Measurements from ENCODE around the gene PLCG1.

Gene PLCG1

DNA sequence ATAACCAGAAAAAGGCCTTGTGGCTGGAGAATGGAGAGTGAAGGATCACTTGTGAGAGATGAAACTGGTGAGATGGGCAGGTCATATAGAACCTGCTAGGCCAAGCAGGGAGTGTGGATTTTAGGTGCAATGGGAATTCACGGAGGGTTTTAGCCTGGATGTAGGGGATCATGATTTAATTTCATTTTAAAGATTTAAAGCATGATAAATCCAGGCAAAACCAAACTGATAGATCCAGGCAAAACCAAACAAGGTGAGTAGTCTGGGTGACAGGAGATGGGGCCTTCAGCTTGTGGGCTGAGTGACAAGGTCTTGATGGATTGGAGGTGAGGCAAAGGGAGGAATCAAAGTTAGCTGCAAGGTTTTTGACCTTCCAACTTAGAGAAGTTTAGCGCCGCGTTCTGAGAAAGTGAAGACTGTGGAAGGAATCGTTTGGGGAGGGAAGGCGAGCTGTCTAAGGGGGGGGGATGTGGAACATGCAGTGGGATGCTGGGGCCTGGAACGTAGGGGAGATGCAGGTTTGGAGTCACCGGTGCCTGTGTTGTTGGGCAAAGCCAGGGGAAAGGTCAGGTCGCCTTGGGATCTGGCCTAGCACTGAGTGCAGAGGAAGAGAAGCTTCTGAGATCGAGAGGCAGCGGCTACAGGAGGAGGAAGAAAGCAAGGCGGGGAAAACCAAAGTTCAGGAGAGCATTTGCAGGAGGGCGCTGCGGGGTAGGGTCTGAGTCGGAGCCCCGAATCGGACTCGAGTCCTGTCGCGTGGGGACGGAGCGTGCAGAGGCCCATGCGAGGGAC is 1.3 kb upstream of the PLCG1 start:
- Histone ChIP-seq H2BK15ac (ENCODE audit: low read depth, poor library complexity, severe bottlenecking) (peak overlapping the region; percentile 0), H2AK5ac (ENCODE audit: low read length, severe bottlenecking) (no peak overlapping the region), H2BK12ac (ENCODE audit: low read length in 2 of 2) (peak overlapping the region; percentile 11 to 35), H3K4me2 (ENCODE audit: low read length, poor library complexity, severe bottlenecking) (peak overlapping the region; percentile 85), H3K27me3 (ENCODE audit: control insufficient read depth in 1 of 2, insufficient read depth in 1 of 2, low read length in 2 of 2) (no peaks in the 10 kb centered on the region), H2AFZ (ENCODE audit: low read depth, low read length) (peak overlapping the region; percentile 59), H3K27ac (ENCODE audit: low read length, poor library complexity, severe bottlenecking) (no peak overlapping the region), H4K8ac (ENCODE audit: low read length) (peak overlapping the region; percentile 69), H3K14ac (ENCODE audit: low read length in 2 of 2) (no peak overlapping the region), H3K23ac (ENCODE audit: low read length in 2 of 2) (peak overlapping the region in 1 of 2 experiments; percentile 77), H2BK5ac (ENCODE audit: low read depth, low read length, poor library complexity, severe bottlenecking) (no peak overlapping the region), H4K91ac (ENCODE audit: low read length) (no peak overlapping the region), H3K36me3 (ENCODE audit: control insufficient read depth in 1 of 2, insufficient read depth in 2 of 2, low read depth in 1 of 2, low read length in 2 of 2) (peaks cover 0 to 12% of the 10 kb centered on the region in 2 experiments), H3K4me3 (ENCODE audit: insufficient read depth in 1 of 2, low read depth in 1 of 2, low read length in 2 of 2) (peak overlapping the region; percentile 43 to 84), H3K9me3 (ENCODE audit: control insufficient read depth, low read length) (no peaks in the 10 kb centered on the region), H3K9ac (ENCODE audit: low read length) (peak overlapping the region; percentile 90), H2BK120ac (ENCODE audit: low read depth, low read length) (no peak overlapping the region), H3K18ac (ENCODE audit: low read depth in 1 of 2, low read length in 2 of 2) (peak overlapping the region in 1 of 2 experiments; percentile 54), H3K79me1 (replicated peaks; ENCODE audit: low read length, poor library complexity, severe bottlenecking) (no peaks in the 10 kb centered on the region), H3K4ac (ENCODE audit: low read depth in 1 of 2, low read length in 2 of 2) (peak overlapping the region; percentile 46 to 83), H3K4me1 (ENCODE audit: control insufficient read depth, insufficient read depth, low read depth, low read length) (peaks cover 32% of the 10 kb centered on the region)
- 44% methylated on average over 22 of the region's 23 CpGs for WGBS
- no peak for DNase-seq

DNA sequence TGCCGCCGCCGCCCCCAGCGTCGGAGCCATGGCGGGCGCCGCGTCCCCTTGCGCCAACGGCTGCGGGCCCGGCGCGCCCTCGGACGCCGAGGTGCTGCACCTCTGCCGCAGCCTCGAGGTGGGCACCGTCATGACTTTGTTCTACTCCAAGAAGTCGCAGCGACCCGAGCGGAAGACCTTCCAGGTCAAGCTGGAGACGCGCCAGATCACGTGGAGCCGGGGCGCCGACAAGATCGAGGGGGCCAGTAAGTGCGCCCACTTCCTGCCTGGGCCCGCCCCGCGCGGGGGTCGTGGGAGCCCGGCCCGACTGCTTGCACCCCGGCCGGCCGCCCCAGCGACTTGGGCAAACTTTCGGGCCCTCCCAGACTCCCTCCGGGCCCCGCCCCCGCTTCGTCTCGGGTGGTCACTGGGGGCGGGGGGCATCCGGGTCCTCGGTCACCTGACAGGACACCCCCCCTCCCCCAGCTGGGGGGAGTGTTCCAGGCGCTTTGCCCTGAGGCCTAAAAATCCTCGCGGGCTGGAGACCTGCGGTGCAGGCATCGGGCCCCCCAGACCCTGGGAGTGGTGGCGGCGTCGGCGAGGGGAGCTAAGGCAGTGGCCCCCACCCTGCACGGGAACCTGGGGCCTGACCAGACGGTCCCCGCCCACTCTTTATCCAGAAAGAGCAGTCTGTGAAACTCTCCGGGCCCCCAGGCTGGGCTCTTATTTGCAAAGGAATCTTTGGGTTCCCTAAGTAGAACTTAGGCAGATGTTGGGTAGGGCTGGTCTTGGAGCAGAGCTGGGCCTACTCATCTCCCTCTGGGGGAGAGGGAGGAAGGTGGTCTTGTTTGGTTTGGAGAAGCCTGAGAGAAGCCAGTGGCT is 501 bp downstream of the PLCG1 start:
- peak overlapping the region; percentile 81 for H3K4me2 ChIP-seq (ENCODE audit: low read length, poor library complexity, severe bottlenecking)
- peak overlapping the region; percentile 99 for H3K18ac ChIP-seq (ENCODE audit: low read depth in 1 of 2, low read length in 2 of 2)
- peak overlapping the region; percentile 91 for H3K27ac ChIP-seq (ENCODE audit: low read length, poor library complexity, severe bottlenecking)
- H3K9me3 ChIP-seq (ENCODE audit: control insufficient read depth, low read length), result no peaks in the 10 kb centered on the region
- H3K14ac ChIP-seq (ENCODE audit: low read length in 2 of 2), result peak overlapping the region; percentile 47 to 100
- H2BK15ac ChIP-seq (ENCODE audit: low read depth, poor library complexity, severe bottlenecking), result peak overlapping the region; percentile 78
- peak overlapping the region; percentile 35 to 64 for H2BK12ac ChIP-seq (ENCODE audit: low read length in 2 of 2)
- peak overlapping the region; percentile 89 for H4K8ac ChIP-seq (ENCODE audit: low read length)
- no peak overlapping the region for H2AK5ac ChIP-seq (ENCODE audit: low read length, severe bottlenecking)
- H2BK120ac ChIP-seq (ENCODE audit: low read depth, low read length), result peak overlapping the region; percentile 90
- peaks cover 45% of the 10 kb centered on the region for H3K4me1 ChIP-seq (ENCODE audit: control insufficient read depth, insufficient read depth, low read depth, low read length)
- H3K9ac ChIP-seq (ENCODE audit: low read length), result peak overlapping the region; percentile 90
- WGBS, result 0% methylated on average over 51 of the region's 66 CpGs
- H2AFZ ChIP-seq (ENCODE audit: low read depth, low read length), result peak overlapping the region; percentile 77
- peaks cover 0 to 3% of the 10 kb centered on the region in 2 experiments for H3K36me3 ChIP-seq (ENCODE audit: control insufficient read depth in 1 of 2, insufficient read depth in 2 of 2, low read depth in 1 of 2, low read length in 2 of 2)
- H4K91ac ChIP-seq (ENCODE audit: low read length), result peak overlapping the region; percentile 99
- H3K27me3 ChIP-seq (ENCODE audit: control insufficient read depth in 1 of 2, insufficient read depth in 1 of 2, low read length in 2 of 2), result no peaks in the 10 kb centered on the region
- H3K23ac ChIP-seq (ENCODE audit: low read length in 2 of 2), result peak overlapping the region in 1 of 2 experiments; percentile 34
- H3K4ac ChIP-seq (ENCODE audit: low read depth in 1 of 2, low read length in 2 of 2), result peak overlapping the region; percentile 96 to 99
- no peaks in the 10 kb centered on the region for H3K79me1 ChIP-seq (replicated peaks; ENCODE audit: low read length, poor library complexity, severe bottlenecking)
- DNase-seq, result peak; percentile 83
- H3K4me3 ChIP-seq (ENCODE audit: insufficient read depth in 1 of 2, low read depth in 1 of 2, low read length in 2 of 2), result peak overlapping the region; percentile 84 to 96
- peak overlapping the region; percentile 90 for H2BK5ac ChIP-seq (ENCODE audit: low read depth, low read length, poor library complexity, severe bottlenecking)

DNA sequence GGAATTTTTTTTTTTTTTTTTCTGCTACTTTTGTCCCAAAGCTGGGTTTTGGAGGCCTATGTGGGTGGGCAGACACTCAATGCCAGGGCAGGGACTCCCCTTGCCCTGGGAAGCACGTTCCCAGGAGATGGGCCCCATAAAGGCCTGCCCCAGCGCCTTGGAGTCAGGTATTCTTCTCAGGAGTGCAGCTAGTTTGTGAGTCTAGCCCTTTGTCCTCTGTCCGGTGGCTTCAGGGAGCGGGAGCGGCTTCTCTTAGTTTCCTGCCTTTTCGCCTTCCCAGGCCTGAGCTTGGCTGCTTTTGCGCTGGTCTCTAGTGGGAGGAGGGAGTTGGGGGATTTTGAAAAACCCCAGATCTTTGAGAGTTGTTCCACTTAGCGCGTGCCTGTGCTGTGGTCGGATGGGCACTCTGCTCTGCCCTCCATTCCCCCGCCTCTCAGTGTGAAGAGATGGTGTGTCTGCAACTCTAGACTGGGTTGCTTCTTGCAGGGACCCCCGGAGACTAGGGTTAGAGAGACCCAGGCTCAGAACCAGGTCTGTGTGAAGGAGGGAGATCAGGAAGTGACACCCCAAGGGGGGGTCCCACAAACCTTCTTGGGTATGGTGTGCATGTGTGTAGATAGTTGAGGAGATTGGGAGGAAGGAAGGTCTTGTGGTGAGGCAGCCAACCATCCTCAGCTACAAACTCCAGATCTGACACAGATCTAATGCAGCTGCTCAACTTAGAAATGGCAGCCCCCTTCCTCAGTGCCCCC is 1.3 kb downstream of the PLCG1 start:
- Histone ChIP-seq H4K91ac (ENCODE audit: low read length) (peak overlapping the region; percentile 6), H2BK15ac (ENCODE audit: low read depth, poor library complexity, severe bottlenecking) (peak overlapping the region; percentile 31), H3K79me1 (replicated peaks; ENCODE audit: low read length, poor library complexity, severe bottlenecking) (no peaks in the 10 kb centered on the region), H3K4ac (ENCODE audit: low read depth in 1 of 2, low read length in 2 of 2) (peak overlapping the region; percentile 20 to 96), H2AFZ (ENCODE audit: low read depth, low read length) (no peak overlapping the region), H3K27ac (ENCODE audit: low read length, poor library complexity, severe bottlenecking) (peak overlapping the region; percentile 91), H3K9me3 (ENCODE audit: control insufficient read depth, low read length) (no peaks in the 10 kb centered on the region), H3K18ac (ENCODE audit: low read depth in 1 of 2, low read length in 2 of 2) (peak overlapping the region; percentile 56 to 72), H4K8ac (ENCODE audit: low read length) (peak overlapping the region; percentile 8), H3K14ac (ENCODE audit: low read length in 2 of 2) (peak overlapping the region in 1 of 2 experiments; percentile 95), H3K23ac (ENCODE audit: low read length in 2 of 2) (peak overlapping the region in 1 of 2 experiments; percentile 49), H3K4me1 (ENCODE audit: control insufficient read depth, insufficient read depth, low read depth, low read length) (peaks cover 49% of the 10 kb centered on the region), H3K4me2 (ENCODE audit: low read length, poor library complexity, severe bottlenecking) (peak overlapping the region; percentile 81), H2BK12ac (ENCODE audit: low read length in 2 of 2) (peak overlapping the region in 1 of 2 experiments; percentile 75), H3K36me3 (ENCODE audit: control insufficient read depth in 1 of 2, insufficient read depth in 2 of 2, low read depth in 1 of 2, low read length in 2 of 2) (peaks cover 0 to 3% of the 10 kb centered on the region in 2 experiments), H2AK5ac (ENCODE audit: low read length, severe bottlenecking) (peak overlapping the region; percentile 88), H2BK120ac (ENCODE audit: low read depth, low read length) (peak overlapping the region; percentile 67), H3K9ac (ENCODE audit: low read length) (peak overlapping the region; percentile 90), H2BK5ac (ENCODE audit: low read depth, low read length, poor library complexity, severe bottlenecking) (peak overlapping the region; percentile 83), H3K4me3 (ENCODE audit: insufficient read depth in 1 of 2, low read depth in 1 of 2, low read length in 2 of 2) (peak overlapping the region; percentile 84 to 96), H3K27me3 (ENCODE audit: control insufficient read depth in 1 of 2, insufficient read depth in 1 of 2, low read length in 2 of 2) (no peaks in the 10 kb centered on the region)
- 32% methylated on average over 12 of the region's 12 CpGs for WGBS
- peak; percentile 45 for DNase-seq
